Fibroblast of upper back skin (primary cell): ENCODE results near the gene ZNF710.
"Not testable (repeated sequence)": the region's sequence is repeated elsewhere in the genome, so short reads cannot be mapped to it uniquely, and the experiment has no call there.

Experiments used
- DNase-seq: peaks from one replicate; pipeline ENCODE4 v3.0.0-alpha.2; 2013

ZNF710 gene

GRCh38 chr15:90001062-90001682, at the start of gene ZNF710:
TSS of gene ZNF710 (plus strand) at chr15:90001324. CDS start at chr15:90067138, 65,814 bp downstream.
- DNase-seq, result peak; percentile 81

GRCh38 chr15:89954541-89954940, 46.6 kb upstream of the ZNF710 start:
- DNase-seq, result no peak

GRCh38 chr15:89955449-89955998, 45.6 kb upstream of the ZNF710 start:
- not testable (repeated sequence) for DNase-seq

GRCh38 chr15:89958107-89958805, 42.9 kb upstream of the ZNF710 start:
- no peak for DNase-seq

- no peak for DNase-seq
Measured at GRCh38 chr15:89963301-89964231, 37.6 kb upstream of the ZNF710 start.

GRCh38 chr15:89964232-89964954, 36.7 kb upstream of the ZNF710 start:
- no peak for DNase-seq

GRCh38 chr15:89967881-89968280, 33.2 kb upstream of the ZNF710 start:
- DNase-seq, result no peak

- DNase-seq, result peak; percentile 53
Measured at GRCh38 chr15:89971592-89971997, 29.5 kb upstream of the ZNF710 start.

- DNase-seq, result no peak
Measured at GRCh38 chr15:89972085-89972484, 29.0 kb upstream of the ZNF710 start.

- DNase-seq, result no peak
Measured at GRCh38 chr15:89975482-89976245, 25.5 kb upstream of the ZNF710 start.

- no peak for DNase-seq
Measured at GRCh38 chr15:89976246-89976600, 24.9 kb upstream of the ZNF710 start.

GRCh38 chr15:89977836-89978235, 23.3 kb upstream of the ZNF710 start:
- not testable (repeated sequence) for DNase-seq

- DNase-seq, result no peak
Measured at GRCh38 chr15:89978914-89979313, 22.2 kb upstream of the ZNF710 start.

- no peak for DNase-seq
Measured at GRCh38 chr15:89980896-89981295, 20.2 kb upstream of the ZNF710 start.

GRCh38 chr15:89982315-89983055, 18.6 kb upstream of the ZNF710 start:
- DNase-seq, result no peak

- no peak for DNase-seq
Measured at GRCh38 chr15:89984001-89984400, 17.1 kb upstream of the ZNF710 start.

- no peak for DNase-seq
Measured at GRCh38 chr15:89984421-89985010, 16.6 kb upstream of the ZNF710 start.

- DNase-seq, result no peak
Measured at GRCh38 chr15:89985111-89985510, 16.0 kb upstream of the ZNF710 start.

GRCh38 chr15:89991312-89991711, 9.8 kb upstream of the ZNF710 start:
- no peak for DNase-seq

- no peak for DNase-seq
Measured at GRCh38 chr15:89993349-89993748, 7.8 kb upstream of the ZNF710 start.

- no peak for DNase-seq
Measured at GRCh38 chr15:89997079-89997478, 4.0 kb upstream of the ZNF710 start.
